ENCODE measurements around the gene ANKS1B.
"Not testable (repeated sequence)": the region's sequence is repeated elsewhere in the genome, so short reads cannot be mapped to it uniquely, and the experiment has no call there.

The ANKS1B gene

GRCh38 chr12:99984271-99985128, at the start of gene ANKS1B:
TSS of gene ANKS1B (minus strand) at chr12:99984936. CDS start at chr12:99984237, 699 bp downstream.
- no peak for DNase-seq

- DNase-seq: no peak
These were observed 47.1 kb upstream of the ANKS1B start for GRCh38 chr12:100031836-100032235.

GRCh38 chr12:100027671-100028070, 42.9 kb upstream of the ANKS1B start:
- no peak for DNase-seq

GRCh38 chr12:100026241-100026640, 41.5 kb upstream of the ANKS1B start:
- DNase-seq: no peak

GRCh38 chr12:100024974-100025555, 40.3 kb upstream of the ANKS1B start:
- no peak for DNase-seq

- no peak for DNase-seq
These were observed 35.6 kb upstream of the ANKS1B start for GRCh38 chr12:100020370-100020769.

GRCh38 chr12:100017056-100017455, 32.3 kb upstream of the ANKS1B start:
- no peak for DNase-seq

- not testable (repeated sequence) for DNase-seq
These were observed 31.6 kb upstream of the ANKS1B start for GRCh38 chr12:100016304-100016703.

- DNase-seq: not testable (repeated sequence)
These were observed 21.1 kb upstream of the ANKS1B start for GRCh38 chr12:100005846-100006245.

- no peak for DNase-seq
These were observed 13.1 kb upstream of the ANKS1B start for GRCh38 chr12:99997806-99998205.

- DNase-seq: no peak
These were observed 11.4 kb upstream of the ANKS1B start for GRCh38 chr12:99996095-99996494.

GRCh38 chr12:99985631-99986030, 895 bp upstream of the ANKS1B start:
- DNase-seq: no peak

- DNase-seq: no peak
These were observed 414 bp upstream of the ANKS1B start for GRCh38 chr12:99985129-99985570.

- DNase-seq: no peak
These were observed 1.1 kb downstream of the ANKS1B start for GRCh38 chr12:99983456-99984258.

GRCh38 chr12:99981639-99982190, 3.0 kb downstream of the ANKS1B start:
- DNase-seq: no peak

GRCh38 chr12:99979471-99979870, 5.3 kb downstream of the ANKS1B start:
- no peak for DNase-seq

- no peak for DNase-seq
These were observed 6.6 kb downstream of the ANKS1B start for GRCh38 chr12:99978152-99978551.

GRCh38 chr12:99977550-99977949, 7.2 kb downstream of the ANKS1B start:
- no peak for DNase-seq

- DNase-seq: no peak
These were observed 8.0 kb downstream of the ANKS1B start for GRCh38 chr12:99976762-99977161.

GRCh38 chr12:99975321-99975720, 9.4 kb downstream of the ANKS1B start:
- no peak for DNase-seq

- DNase-seq: no peak
These were observed 10.6 kb downstream of the ANKS1B start for GRCh38 chr12:99974146-99974545.

- no peak for DNase-seq
These were observed 18.3 kb downstream of the ANKS1B start for GRCh38 chr12:99966429-99966828.

GRCh38 chr12:99960311-99960710, 24.4 kb downstream of the ANKS1B start:
- DNase-seq: no peak

All from stimulated activated CD4-positive, alpha-beta T cell treated with anti-CD3 and anti-CD28 coated beads, Interleukin-4, amount 100 ng/mL, for 24 hours (primary cell).